HG03095 (cell line): ENCODE results near the gene VPS29.
A peak's percentile ranks its signal among the peaks of the same experiment; 100 is the strongest.
"Not testable (repeated sequence)": the region's sequence is repeated elsewhere in the genome, so short reads cannot be mapped to it uniquely, and the experiment has no call there.

Source experiments
- ATAC-seq: cut with Tn5 transposase; IDR thresholded peaks from one replicate; pipeline ENCODE4 v1.9.1; 2021; ENCODE audit warnings: moderate library complexity; ENCODE audit not compliant: unreplicated experiment

VPS29 gene

GRCh38 chr12:110501752-110502738 lies at the start of gene VPS29, which contains the start of gene RAD9B:
TSS of gene VPS29 (minus strand) at chr12:110502111. CDS start at chr12:110502051, 60 bp downstream.
TSS of gene RAD9B (plus strand) at chr12:110502331. CDS start at chr12:110502338, 7 bp downstream.
- peak; percentile 90 for ATAC-seq

DNA sequence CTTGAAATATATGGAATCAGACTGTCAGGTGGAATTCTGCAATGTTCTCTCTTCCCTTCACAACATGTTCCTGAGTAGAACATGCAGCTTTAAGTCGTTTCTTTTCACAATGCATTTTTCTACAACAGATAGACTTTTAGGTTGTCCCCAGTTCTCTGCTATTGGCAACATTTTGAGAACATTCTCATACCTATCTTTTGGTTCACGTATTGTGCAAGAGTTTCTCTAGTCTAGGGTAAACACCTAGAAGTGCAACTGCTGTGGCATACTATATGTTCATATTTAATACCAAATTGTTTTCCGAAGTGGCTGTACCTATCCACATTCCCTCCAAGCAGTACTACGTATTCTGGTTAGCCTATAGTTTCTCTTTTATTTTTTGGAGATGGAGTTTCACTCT lies 49.1 kb upstream of the VPS29 start:
- ATAC-seq: no peak

DNA sequence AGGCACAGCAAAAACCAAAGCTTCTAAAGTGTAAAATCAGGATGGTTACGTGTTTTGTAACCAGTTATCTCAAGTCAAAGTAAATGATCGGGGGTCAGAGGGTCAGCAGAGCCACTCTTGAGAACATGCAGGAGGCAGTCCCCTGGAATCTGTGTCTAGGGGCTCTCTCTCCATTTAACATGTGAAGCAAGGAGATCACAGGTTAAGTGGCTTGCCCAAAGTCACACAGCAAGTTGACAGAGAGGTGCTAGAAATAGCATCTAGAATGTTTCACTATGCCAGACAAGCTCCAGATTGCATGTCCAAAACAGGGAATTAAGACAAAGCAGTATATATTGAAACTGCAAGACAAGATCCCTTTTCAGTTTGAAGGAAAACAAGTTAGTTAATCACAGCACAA lies 47.8 kb upstream of the VPS29 start:
- no peak for ATAC-seq

- no peak for ATAC-seq
Measured at GRCh38 chr12:110548678-110549077, 46.8 kb upstream of the VPS29 start.

DNA sequence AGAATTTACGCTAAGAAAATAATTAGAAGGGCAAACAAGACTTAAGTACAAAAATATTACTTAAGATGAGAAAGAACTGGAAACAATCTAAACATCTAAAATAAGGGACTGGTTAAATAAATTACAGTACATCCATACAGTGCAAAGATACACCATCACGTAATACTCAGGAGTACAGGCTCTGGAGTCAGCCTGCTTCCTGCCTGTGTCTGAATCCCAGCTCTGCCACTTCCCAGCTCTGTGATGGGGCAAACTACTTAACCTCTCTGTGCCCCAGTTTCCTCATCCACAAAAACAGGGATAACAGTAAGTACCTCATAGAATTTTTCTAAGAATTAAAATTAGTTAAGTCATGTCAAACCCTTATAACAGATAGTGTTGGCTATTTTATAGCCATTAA lies 45.2 kb upstream of the VPS29 start:
- ATAC-seq: no peak

DNA sequence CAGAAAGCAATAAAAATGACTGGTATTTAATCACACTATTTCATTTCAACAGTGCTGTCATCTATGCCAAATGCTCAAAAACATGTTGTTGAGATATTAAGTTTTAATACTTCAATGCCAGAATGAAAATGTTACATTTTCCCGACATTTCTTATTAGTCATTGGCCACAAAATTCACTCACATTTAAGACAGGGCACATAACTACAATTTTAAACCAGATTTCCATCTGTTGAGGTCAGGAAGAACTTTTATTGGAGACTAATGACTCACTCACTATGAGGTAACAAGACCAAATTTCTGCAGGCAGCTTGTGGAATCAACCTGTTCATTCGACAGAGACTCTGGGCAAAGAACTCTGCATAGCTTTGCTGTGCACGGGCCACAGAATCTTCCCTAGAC lies 44.4 kb upstream of the VPS29 start:
- ATAC-seq: no peak

GRCh38 chr12:110545812-110546211 lies 43.9 kb upstream of the VPS29 start:
- ATAC-seq: no peak

- not testable (repeated sequence) for ATAC-seq
Measured at GRCh38 chr12:110545259-110545658, 43.3 kb upstream of the VPS29 start.

- no peak for ATAC-seq
Measured at GRCh38 chr12:110543965-110544364, 42.1 kb upstream of the VPS29 start.

DNA sequence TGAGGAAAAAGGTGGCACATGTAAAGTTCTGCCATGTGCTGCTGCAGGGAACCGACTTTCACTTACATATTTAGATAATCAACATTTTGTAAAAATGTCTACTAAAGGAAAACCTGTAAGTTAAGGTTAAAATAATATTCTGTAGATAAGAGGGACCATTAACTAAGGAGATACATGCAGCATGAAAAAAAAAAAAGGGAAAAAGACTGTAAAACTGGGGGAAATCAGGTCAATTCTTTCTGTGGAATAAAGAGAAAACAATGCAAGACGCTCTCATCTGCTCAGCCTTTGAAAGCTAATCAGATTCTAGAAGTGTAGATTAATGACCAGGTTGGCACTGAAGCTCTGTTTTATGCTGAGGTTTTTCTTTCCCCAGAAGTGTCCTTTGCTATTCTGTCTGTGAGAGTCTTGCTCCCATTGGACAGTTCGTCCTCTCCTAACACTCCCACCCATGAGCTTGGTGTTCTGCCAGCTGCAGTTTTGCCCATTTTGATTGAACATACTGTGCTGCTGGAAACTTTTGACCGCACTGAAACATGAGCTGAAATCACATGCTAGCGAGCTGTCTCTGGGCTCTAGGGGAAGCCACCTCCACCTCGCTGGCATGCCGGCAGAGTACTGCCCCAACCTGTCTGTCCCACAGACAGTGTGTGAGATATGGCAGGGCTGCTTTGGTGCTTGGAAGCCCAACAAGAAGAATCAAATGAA lies 41.5 kb upstream of the VPS29 start:
- ATAC-seq: no peak

GRCh38 chr12:110540048-110540447 lies 38.1 kb upstream of the VPS29 start:
- ATAC-seq: no peak

- ATAC-seq: no peak
Measured at GRCh38 chr12:110538869-110539622, 37.1 kb upstream of the VPS29 start.

DNA sequence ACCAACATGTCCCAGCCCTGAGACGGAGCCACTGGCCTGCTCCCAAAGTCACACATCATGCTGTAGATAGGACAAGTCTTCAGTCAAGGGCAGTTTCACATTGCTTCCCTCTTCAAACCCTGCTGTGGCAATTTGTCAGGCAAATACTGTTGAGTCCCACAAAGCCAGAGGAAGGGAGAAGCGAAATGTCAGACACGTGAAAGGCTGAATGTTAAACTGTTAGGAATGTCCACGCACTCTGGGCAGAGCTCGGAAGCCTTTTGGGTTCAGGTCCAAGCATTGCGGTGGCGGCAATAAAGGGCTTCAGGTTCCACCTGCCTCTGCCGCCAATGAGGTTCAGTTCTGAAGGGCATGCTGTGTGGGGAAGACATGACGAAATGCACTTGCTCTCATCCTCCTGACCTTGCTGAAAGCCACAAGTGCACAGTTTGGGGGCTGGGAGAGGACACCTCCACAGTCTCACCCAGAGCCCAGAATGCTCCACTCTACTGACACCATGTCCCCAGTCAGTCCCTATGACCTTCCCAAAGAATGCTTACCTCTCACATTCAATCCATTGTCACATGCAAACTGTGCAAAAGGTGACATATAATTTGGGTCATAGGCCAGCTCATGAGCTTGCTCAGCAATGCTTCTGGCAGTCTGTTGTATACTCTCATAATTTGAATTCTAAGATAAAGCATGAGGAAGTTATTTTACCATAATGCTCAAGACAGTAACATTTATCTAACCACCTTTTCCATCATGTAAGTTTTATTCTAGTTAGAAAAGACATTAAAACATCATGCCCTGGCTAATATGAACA lies 35.9 kb upstream of the VPS29 start:
- no peak for ATAC-seq

DNA sequence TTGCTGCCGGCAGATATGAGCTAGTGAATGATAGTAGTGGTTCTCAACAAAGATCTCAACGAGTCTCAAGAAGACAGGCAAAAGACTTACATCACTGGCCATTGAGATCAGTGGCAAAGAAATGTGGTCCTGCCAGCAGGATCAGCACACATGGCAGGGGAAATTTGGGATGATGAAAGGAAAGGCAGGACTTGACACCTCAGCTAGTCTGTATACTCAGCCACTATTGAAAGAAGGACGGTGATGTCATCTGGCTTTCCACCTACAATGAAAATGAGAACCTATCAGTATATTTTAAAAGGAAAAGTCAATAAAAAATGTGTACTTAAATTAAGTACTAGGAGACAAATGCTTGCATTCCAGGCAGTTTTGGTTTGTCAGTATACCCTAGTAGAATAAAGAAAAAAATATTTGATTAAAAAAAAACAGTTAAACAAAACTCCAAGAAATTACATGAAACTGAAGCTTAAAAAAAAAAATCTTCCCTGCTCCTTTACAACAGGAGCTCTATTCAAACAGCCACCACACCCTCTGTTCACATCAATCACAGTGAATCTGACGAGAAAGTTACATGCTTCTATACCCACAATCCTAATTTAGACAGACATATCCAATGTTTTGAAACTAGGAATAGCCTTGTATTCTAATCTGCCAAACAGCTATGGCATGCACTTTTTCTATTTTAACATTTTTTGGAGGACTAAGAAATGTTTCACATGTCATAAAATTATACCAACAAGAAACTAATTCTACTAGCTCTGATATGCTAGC lies 35.1 kb upstream of the VPS29 start:
- no peak for ATAC-seq

- ATAC-seq: no peak
Measured at GRCh38 chr12:110534811-110535210, 32.9 kb upstream of the VPS29 start.

DNA sequence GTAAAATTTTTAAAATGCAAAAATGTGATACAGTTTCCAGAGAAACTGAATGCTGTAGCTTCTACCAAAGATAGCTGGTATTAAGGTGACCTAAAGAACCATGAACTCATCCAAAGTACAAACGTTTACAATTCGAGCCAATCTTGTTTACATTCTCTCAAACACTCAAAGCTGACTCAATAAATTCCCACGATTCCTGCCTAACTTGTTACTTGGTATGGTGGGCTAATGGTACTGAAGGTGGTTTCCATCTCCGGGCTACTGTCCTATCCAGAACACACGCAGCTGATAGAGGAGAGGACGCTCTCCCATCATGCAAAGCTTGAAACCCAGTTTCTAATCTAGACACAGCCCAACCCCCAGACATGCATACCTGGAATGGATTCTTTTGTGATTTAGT lies 31.7 kb upstream of the VPS29 start:
- no peak for ATAC-seq

DNA sequence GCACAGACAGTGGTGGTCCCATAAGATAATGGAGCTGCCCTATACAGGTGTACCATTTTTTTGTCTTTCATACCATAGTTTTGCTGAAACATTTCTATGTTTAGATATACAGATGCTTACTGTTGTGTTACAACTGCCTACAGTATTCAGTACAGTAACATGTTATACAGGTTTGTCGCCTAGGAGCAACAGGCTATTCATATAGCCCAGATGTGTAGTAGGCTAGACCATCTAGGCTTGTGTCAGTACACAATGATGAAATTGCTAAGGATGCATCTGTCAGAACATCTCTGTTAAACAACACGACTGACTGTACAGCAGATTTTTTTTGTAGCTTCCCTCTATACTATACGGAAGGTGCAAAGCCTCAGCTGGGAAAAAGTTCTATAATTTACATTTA lies 30.7 kb upstream of the VPS29 start:
- ATAC-seq: no peak

DNA sequence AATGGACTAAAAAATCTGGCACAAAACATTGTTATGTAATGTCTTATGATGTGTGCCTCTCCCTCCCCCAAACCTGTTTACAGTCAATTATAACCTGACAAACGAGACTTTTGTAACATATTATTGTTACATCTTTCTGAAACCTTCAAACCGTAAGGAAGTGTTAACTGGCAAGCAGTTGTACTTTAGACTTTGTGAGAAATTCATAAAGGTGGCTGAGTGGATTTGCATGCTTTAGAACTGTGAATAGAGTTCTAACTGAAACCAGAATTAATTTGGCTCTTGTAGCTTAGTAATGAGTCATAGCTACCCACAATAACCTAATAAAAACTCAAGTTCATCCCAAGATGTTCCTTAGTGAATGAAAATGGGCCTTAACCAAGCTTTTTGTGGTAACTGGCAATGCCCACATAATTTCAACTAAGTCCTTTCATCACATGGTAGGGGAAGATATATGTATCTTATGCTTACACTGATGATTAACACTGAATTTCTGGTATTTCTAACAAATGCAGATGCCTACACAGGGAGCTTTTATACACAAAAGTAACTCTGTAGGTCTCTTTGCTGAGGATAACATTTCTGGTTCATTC lies 29.9 kb upstream of the VPS29 start:
- ATAC-seq: peak; percentile 82

- no peak for ATAC-seq
Measured at GRCh38 chr12:110530511-110530910, 28.6 kb upstream of the VPS29 start.
